HG02610 (cell line): ENCODE measurements around the gene ZNF141.
"Not testable (repeated sequence)": the region's sequence is repeated elsewhere in the genome, so short reads cannot be mapped to it uniquely, and the experiment has no call there.

Source experiments
- ATAC-seq: cut with Tn5 transposase; IDR thresholded peaks from one replicate; pipeline ENCODE4 v1.9.1; 2021; ENCODE audit warnings: mild to moderate bottlenecking, moderate library complexity; ENCODE audit not compliant: unreplicated experiment

Gene ZNF141

GRCh38 chr4:384311-385010 lies 46.8 kb downstream of the ZNF141 start:
- no peak for ATAC-seq

GRCh38 chr4:385934-386707 lies 48.5 kb downstream of the ZNF141 start:
- no peak for ATAC-seq

DNA sequence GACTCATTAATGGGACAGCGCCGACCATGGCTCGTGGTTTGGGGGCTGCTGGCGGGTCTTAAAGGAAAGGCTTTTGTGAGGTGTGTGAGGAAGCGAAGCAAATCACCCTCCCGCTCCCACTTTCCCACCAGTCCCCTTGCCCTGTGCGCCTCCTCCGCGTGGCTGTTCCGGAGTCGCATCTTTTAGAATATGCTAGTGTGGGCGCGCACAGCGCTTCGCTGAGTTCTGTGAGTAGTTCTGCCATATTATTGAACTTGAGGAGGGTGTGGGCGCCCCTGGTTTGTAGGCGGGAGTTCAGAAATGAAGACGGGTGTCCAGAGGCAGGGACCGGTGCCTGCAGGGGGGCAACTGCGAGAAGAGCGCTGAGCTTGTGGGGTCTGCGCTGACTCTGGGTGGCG lies 49.1 kb downstream of the ZNF141 start:
- no peak for ATAC-seq

GRCh38 chr4:404006-404405 lies 66.4 kb downstream of the ZNF141 start:
- ATAC-seq = no peak

- ATAC-seq = not testable (repeated sequence)
Observed at GRCh38 chr4:408321-408720, 70.7 kb downstream of the ZNF141 start.

- ATAC-seq = no peak
Observed at GRCh38 chr4:422587-422986, 85.0 kb downstream of the ZNF141 start.
